Activated T-cell treated with anti-CD3 and anti-CD28 coated beads, Interleukin-2, amount 50 U/mL, for 24 hours (primary cell): ENCODE measurements around the gene AMOTL2.

Experiments
- DNase-seq: peaks from one replicate; pipeline ENCODE4 v3.0.0-alpha.2; 2020
- H3K27ac Mint-ChIP-seq: 2 replicates; pipeline ENCODE4 v1.8.0; 2020; ENCODE audit warnings: mild to moderate bottlenecking, mixed read lengths
- H3K27me3 Mint-ChIP-seq: 2 replicates; pipeline ENCODE4 v1.8.0; 2020; ENCODE audit warnings: mixed read lengths
- H3K36me3 Mint-ChIP-seq: 2 replicates; pipeline ENCODE4 v1.8.0; 2020; ENCODE audit warnings: low read depth, mixed read lengths
- H3K4me1 Mint-ChIP-seq: 2 replicates; pipeline ENCODE4 v1.8.0; 2020; ENCODE audit warnings: low read depth, mixed read lengths
- H3K4me3 Mint-ChIP-seq: 2 replicates; pipeline ENCODE4 v1.8.0; 2020; ENCODE audit warnings: mild to moderate bottlenecking, moderate library complexity, mixed read lengths
- H3K9me3 Mint-ChIP-seq: 2 replicates; pipeline ENCODE4 v1.8.0; 2020; ENCODE audit warnings: mixed read lengths

Gene AMOTL2

DNA sequence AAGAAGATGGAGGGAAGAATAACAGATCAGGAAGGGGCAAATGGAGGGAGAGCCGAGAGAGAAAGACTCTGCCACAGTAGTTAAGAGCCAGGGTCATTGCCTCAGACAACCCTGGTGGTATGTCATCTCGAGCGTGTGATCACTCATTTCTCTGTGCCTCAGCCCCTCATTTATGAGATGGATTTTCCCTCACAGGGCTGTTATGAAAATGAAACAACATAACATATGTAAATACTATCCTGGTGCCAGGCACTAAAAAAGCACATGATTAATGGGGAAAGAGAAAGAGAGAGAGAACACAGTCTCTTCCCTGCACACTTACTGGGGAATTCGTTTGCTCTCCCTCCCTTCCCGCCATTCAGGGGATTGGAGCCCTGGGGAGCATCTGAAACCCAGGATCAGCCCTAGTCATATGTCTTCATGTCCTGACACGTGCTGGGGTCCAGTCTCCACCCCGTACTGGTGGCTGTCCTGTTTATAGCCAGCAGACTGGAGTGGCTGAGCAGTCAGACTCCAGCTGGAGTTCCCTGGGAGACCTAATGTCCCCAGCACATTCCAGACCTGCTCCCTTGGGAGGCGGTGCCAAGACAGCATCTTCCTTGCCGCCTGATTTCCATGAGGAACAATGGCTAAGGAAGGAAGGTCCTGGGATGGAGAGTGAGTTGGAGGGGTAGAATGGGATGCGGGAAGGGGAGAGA lies 14.7 kb upstream of the AMOTL2 start:
- Mint-ChIP-seq H3K27me3 (peaks cover 46% of the 10 kb centered on the region), H3K4me1 (no peaks in the 10 kb centered on the region), H3K9me3 (no peaks in the 10 kb centered on the region)

DNA sequence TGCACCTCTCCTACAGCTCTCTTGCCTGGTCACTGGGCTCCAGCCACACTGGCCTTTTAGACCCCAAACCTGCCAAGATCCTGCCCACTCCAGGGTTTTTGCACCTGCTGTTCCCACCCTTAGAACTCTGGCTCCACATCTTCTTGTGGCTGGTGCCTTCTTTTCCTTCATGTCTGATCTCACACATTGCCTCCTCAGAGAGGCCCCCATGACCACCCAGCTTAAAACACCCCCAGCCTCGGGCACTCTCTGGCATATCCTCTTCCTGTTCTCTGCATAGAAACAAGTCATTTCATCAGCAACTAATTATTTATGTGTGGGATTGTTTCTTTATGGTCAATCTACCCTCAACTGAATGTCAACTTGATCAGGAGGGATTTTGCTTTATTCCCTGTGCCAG lies 14.0 kb upstream of the AMOTL2 start:
- H3K36me3 Mint-ChIP-seq, result no peaks in the 10 kb centered on the region
- H3K4me3 Mint-ChIP-seq, result no peak overlapping the region
- no peaks in the 10 kb centered on the region for H3K9me3 Mint-ChIP-seq
- no peak for DNase-seq
- H3K4me1 Mint-ChIP-seq, result no peaks in the 10 kb centered on the region
- no peak overlapping the region for H3K27ac Mint-ChIP-seq
- peaks cover 43% of the 10 kb centered on the region for H3K27me3 Mint-ChIP-seq

More for the DNA sequence above, 14.7 kb upstream of the AMOTL2 start:
- Mint-ChIP-seq H3K4me3 (no peak overlapping the region), H3K27ac (no peak overlapping the region), H3K36me3 (no peaks in the 10 kb centered on the region)
- DNase-seq, result no peak

DNA sequence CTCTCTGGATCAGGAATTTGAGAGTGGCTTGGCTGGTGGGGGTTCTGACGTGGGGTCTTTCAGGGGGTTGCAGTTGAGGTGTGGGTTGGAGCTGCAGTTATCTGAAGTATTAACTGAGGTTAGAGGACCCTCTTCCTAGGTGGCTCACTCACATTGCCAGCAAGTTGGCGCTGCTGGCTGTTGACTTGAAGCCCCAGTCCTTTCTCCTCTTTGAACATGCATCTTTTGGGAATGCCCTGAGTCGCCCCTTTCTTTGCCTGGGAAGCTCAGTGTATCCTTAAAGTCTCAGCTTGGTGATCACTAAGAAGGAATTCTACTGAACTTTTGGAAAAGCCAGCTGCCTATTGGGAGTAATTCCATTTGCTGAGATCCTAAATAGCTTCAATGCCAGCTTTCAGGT lies 13.0 kb upstream of the AMOTL2 start:
- Mint-ChIP-seq H3K9me3 (no peaks in the 10 kb centered on the region), H3K27me3 (peaks cover 40% of the 10 kb centered on the region), H3K4me3 (no peak overlapping the region), H3K36me3 (no peaks in the 10 kb centered on the region), H3K4me1 (no peaks in the 10 kb centered on the region), H3K27ac (no peak overlapping the region)
- no peak for DNase-seq

DNA sequence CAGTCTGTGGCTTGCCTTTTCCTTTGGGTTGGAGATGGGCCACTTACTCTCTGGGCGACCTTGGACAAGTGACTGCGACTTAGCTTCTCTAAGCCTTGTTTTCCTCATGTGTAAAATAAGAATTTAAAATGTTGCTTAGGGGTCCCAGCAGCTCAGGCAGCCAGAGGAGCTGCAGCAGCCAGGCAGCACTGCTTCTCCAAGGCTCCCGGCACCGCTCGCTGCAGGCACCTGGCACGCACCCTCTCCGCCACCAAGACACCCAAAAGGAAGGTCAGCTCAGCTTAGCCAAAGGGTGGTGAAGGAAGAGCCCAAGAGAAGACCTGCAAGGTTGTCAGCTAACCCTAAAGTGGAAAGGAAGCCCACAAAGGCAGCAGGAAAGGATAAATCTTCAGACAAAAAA lies 10.7 kb upstream of the AMOTL2 start:
- peaks cover 1% of the 10 kb centered on the region for H3K4me1 Mint-ChIP-seq
- no peak overlapping the region for H3K27ac Mint-ChIP-seq
- H3K27me3 Mint-ChIP-seq, result peaks cover 35% of the 10 kb centered on the region
- no peak for DNase-seq
- no peaks in the 10 kb centered on the region for H3K36me3 Mint-ChIP-seq
- no peaks in the 10 kb centered on the region for H3K9me3 Mint-ChIP-seq
- no peak overlapping the region for H3K4me3 Mint-ChIP-seq

DNA sequence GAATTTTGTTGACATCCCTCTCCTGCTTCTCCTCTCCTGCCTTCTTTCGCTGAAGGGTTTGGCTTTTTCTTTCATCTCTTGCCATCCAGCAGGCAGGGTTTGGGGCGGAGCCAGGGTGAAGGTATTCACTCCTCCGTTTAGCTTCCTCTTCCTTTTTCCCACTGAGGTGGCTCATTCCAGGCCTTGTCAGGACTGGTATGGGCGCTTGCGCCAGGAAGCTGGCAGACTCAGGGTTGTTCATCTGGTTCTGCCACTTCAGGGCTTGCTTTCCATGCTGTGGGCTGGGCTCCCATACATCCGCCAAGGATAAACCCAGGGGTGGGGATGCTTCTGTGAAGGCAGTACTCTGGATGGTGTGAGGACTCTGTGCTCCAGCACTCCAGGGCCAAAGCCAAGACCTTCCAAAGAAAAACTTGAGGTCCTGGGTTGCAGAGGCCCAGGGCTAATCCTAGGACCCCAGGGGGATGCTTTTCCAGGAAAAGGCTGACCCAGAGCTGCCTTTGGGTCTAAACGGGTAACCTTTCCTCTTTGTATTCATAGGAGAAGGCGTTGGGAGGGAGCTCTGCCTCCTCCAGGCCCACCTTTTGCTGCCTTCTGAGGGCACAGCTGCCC lies 7.7 kb upstream of the AMOTL2 start:
- Mint-ChIP-seq H3K27ac (no peak overlapping the region), H3K36me3 (no peaks in the 10 kb centered on the region), H3K4me3 (no peak overlapping the region), H3K4me1 (peaks cover 6% of the 10 kb centered on the region), H3K9me3 (no peaks in the 10 kb centered on the region), H3K27me3 (peaks cover 18% of the 10 kb centered on the region)
- DNase-seq, result no peak

DNA sequence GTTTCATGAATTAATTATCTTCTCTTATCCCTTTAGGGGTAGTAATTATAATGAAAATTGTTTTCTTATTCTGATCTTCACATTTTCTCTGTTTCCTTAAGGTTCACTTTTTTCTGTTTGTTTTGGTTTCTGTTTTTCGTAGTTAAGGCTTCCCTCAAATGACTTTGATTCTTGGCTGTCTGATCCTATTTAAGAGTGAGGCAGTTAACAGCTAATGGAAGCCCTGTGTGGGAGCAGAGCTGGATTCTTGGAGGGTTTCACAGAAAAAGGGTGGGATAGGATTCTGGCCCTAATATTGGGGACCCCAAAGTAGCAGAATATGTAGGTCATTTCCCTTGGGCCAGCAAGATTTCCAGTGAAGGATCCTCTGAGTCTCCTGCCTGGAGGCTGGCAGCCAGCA lies 6.8 kb upstream of the AMOTL2 start:
- DNase-seq, result no peak
- Mint-ChIP-seq H3K4me3 (no peak overlapping the region), H3K9me3 (no peaks in the 10 kb centered on the region), H3K36me3 (no peaks in the 10 kb centered on the region), H3K4me1 (peaks cover 6% of the 10 kb centered on the region), H3K27me3 (peaks cover 21% of the 10 kb centered on the region), H3K27ac (no peak overlapping the region)

DNA sequence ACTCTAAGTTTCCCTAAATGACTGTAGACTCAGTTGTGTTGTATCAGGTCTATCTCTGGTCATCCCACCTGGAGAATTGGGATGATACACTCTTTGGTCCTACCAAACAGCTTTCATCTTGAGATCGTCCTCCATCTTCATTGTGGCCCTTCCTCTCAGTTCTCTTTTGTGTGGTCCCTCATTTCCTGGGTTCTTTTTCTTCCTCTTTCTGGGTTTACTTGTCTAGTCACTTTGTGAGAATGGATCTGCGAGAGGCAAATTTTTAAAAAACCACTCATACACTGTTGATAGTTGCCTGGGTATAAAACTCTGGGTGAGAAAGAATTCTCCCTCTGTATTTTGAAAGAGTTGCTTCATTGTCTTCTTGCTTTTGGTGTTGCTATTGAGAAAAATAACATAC lies 6.0 kb upstream of the AMOTL2 start:
- no peaks in the 10 kb centered on the region for H3K36me3 Mint-ChIP-seq
- no peak overlapping the region for H3K27ac Mint-ChIP-seq
- peaks cover 6% of the 10 kb centered on the region for H3K4me1 Mint-ChIP-seq
- peaks cover 30% of the 10 kb centered on the region for H3K27me3 Mint-ChIP-seq
- no peaks in the 10 kb centered on the region for H3K9me3 Mint-ChIP-seq
- no peak for DNase-seq
- H3K4me3 Mint-ChIP-seq, result no peak overlapping the region

DNA sequence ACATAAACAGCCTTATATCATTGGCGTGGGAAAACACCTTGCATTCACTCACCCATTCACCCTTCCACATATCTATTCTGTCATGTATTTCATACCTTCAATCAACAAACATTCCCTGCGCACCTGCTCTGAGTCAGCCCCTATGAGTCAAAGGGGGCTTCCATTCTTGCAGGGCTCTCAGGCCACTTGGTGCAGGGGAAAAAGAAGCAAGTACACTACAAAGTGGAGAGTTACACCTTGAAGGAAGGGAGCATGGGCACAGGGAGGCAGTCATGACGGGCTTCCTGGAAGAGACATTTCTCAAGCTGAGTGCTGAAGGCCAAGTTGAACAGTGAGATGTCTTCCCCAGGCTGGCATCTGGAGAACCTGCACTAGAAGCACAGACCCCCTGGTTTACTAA lies 4.6 kb upstream of the AMOTL2 start:
- Mint-ChIP-seq H3K4me1 (peaks cover 16% of the 10 kb centered on the region), H3K27ac (no peak overlapping the region), H3K36me3 (no peaks in the 10 kb centered on the region)

DNA sequence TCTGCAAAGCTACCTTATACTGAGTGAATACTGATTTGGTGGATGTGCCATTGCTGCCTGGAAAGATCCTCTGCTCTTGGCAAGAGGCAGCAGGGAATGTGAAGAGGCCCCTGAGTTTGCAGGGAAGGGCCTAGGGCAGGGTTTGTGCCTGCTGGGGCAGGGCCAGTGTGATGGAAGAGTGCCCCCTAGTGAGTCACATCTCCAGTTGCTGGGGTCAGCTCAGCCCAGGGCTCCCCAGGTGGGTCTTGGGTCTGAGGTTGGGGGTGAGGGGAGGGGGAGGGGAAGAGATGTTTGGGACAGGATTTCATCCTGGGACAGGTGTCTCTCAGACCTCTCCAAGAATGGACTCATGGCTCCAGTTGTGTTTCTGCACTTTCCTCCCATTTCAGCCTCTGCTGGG lies 4.1 kb upstream of the AMOTL2 start:
- Mint-ChIP-seq H3K4me3 (no peak overlapping the region), H3K9me3 (no peaks in the 10 kb centered on the region), H3K27ac (no peak overlapping the region), H3K27me3 (peaks cover 42% of the 10 kb centered on the region), H3K36me3 (no peaks in the 10 kb centered on the region), H3K4me1 (peaks cover 16% of the 10 kb centered on the region)
- no peak for DNase-seq

More for the DNA sequence above, 4.6 kb upstream of the AMOTL2 start:
- DNase-seq, result no peak
- H3K4me3 Mint-ChIP-seq, result no peak overlapping the region
- H3K27me3 Mint-ChIP-seq, result peaks cover 41% of the 10 kb centered on the region
- H3K9me3 Mint-ChIP-seq, result no peaks in the 10 kb centered on the region

DNA sequence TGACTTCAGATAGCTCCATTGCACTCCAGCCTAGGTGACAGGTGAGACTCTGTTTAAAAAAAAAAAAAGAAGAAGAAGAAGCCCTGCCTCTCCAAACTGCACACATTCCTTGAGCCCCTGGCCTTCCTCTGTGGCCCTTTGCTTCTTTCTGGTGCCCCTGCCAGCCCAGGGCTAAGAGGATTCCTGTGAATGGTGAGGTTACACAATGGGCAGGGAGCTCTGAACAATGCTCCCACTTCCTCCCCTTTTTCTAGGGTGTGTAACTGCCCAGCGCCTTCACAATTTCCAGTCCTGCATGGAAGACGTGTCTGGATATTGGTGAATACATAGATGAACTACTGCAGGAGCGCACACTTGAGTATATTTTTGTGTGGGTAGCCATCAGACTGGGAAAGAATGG lies 3.6 kb upstream of the AMOTL2 start:
- no peak for DNase-seq
- Mint-ChIP-seq H3K4me3 (no peak overlapping the region), H3K4me1 (peaks cover 17% of the 10 kb centered on the region), H3K27ac (no peak overlapping the region), H3K9me3 (no peaks in the 10 kb centered on the region), H3K36me3 (no peaks in the 10 kb centered on the region), H3K27me3 (peaks cover 47% of the 10 kb centered on the region)

DNA sequence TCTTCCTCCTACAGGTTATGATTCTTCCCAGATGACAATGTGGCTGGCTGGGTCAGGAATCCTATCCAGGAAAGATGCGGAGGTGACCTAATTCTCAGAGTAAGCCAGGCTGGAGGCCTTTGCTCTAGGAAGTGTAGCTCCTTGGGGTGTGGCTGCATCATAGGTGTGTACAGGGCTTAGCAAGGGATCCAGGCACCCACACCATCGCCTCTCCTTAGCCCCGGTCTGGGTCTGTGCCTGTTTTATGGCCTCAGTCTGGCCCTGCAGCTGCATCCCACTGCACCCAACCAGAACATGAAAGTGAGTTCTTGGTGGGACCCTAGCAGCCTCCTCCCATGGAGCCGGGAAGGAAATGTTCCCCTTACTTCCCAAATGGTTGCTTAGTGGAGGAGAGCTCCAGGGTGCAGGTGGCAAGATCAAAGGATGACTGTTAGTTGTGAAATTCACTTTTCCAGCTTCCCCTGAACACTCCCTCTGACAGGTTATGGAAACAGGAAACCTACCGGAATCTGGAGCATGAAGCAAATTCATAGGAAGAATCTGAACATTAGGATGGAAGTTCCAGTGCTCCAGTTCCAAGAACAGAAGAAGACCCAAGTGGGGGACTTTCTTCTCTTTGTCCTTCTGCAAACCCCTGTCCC lies 2.7 kb upstream of the AMOTL2 start:
- H3K4me1 Mint-ChIP-seq, result peaks cover 18% of the 10 kb centered on the region
- no peaks in the 10 kb centered on the region for H3K9me3 Mint-ChIP-seq
- no peak overlapping the region for H3K4me3 Mint-ChIP-seq
- H3K27me3 Mint-ChIP-seq, result peaks cover 54% of the 10 kb centered on the region
- DNase-seq, result no peak
- H3K36me3 Mint-ChIP-seq, result no peaks in the 10 kb centered on the region
- no peak overlapping the region for H3K27ac Mint-ChIP-seq

DNA sequence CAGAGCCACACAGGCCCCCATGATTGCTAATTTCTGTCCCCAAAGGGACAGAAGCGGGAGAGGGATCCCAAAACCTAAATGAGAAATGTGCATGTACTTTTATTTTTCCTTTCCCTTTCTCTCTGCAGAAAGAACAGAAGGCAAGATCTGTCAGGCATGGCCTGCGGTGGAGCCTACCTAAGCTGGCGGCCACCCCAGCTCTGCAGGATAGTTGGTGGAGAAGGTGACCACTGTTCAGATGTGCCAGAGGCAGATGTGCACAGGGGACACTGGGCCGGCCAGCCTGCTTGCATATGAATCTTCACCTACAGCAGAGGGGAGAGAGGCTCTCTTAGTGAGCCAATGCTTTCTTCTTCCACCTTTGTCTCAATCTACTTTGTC lies 2.1 kb upstream of the AMOTL2 start:
- H3K4me1 Mint-ChIP-seq, result peaks cover 18% of the 10 kb centered on the region
- no peak overlapping the region for H3K4me3 Mint-ChIP-seq
- no peak overlapping the region for H3K27ac Mint-ChIP-seq
- no peak for DNase-seq
- H3K9me3 Mint-ChIP-seq, result no peaks in the 10 kb centered on the region
- peaks cover 54% of the 10 kb centered on the region for H3K27me3 Mint-ChIP-seq
- H3K36me3 Mint-ChIP-seq, result no peaks in the 10 kb centered on the region

DNA sequence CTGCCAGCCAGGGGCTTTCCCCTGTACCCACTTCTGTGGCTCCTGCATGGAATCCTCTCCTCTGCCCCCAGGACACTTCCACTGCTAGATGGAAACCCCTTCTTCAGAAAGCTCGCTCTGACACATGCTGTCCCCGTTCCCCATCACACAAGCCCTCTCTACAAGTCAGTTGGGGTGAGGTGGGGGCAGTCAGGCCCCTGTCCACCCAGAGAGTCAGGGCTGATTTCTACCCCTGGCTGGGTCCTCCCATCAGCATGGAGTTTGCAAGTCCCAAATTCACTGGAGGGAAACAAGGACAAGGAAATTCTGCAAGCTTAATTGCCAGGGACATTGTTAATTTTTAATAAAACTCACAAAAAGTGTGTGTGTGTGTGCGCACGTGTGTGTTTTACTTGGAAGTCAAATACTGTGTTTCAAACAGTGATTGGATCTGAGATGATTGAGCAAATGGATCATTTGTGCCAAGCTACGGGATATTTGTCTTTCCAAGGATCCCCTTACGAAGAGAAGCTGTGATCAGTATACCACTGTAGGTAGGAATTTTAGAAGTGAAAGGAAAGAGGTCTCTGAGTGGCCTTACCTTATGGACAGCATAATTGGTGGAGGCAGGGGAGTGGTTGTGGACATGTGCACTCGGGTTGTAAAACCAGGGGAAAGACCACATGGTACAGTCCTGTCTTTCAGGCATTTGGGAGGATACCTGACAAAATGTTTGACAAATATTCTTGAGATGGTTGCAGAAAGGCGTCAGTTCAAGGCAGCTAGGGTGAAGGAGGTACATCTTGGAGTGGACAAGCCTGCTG lies 1.5 kb upstream of the AMOTL2 start:
- Mint-ChIP-seq H3K4me3 (no peak overlapping the region), H3K4me1 (peaks cover 17% of the 10 kb centered on the region), H3K27me3 (peaks cover 51% of the 10 kb centered on the region), H3K27ac (no peak overlapping the region), H3K9me3 (no peaks in the 10 kb centered on the region), H3K36me3 (no peaks in the 10 kb centered on the region)
- no peak for DNase-seq

DNA sequence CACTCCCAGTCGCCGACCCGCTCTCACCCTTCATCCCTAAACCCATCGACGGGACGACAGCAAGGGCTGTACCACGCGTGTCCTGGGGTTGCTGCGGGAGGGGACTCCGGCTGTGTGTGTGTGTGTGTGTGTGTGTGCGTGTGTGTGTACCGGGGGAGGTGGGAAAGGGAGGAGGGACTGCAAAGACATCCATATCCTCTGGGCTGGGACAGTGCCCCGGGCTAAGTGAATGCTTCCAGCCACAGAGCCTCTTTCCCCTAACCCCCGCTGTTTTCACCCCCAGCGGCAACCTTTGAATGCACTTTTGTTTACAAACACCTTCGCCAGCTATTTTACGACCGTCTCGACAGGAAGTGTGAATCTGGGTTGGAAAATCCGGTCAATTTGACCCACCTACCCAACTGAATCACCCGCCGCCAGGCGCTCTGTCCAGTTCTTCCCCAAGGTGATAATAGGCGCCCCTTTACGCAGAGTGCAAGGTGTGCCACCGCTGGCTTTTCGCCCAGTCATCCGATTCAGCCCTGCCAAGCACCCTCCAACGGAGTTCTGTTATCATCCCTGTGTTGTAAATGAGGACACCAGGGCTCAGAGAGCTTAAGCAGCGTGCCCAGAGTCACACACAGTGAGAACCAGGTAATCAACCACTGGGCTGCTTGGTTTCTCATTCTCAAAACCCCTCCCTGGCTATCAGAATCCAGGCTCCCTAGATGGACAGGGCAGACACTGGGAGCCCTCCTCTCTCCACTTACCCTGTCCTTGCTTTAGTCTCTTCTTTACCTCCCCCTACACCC lies 739 bp upstream of the AMOTL2 start:
- Mint-ChIP-seq H3K4me1 (peaks cover 17% of the 10 kb centered on the region), H3K27me3 (peaks cover 51% of the 10 kb centered on the region)

More for the DNA sequence above, 739 bp upstream of the AMOTL2 start:
- Mint-ChIP-seq H3K27ac (no peak overlapping the region), H3K4me3 (peak overlapping the region; percentile 76), H3K36me3 (no peaks in the 10 kb centered on the region), H3K9me3 (no peaks in the 10 kb centered on the region)
- no peak for DNase-seq
